GM10266 (cell line): ENCODE results near the gene CDH23.

Experiments used
- DNase-seq: peaks from one replicate; pipeline ENCODE4 v3.0.0; 2012; ENCODE audit errors: extremely low spot score
- TF ChIP-seq, protein P1 (sequence below): IDR thresholded peaks from 2 replicates; pipeline ENCODE4 v1.5.1; 2012; ENCODE audit warnings: mild to moderate bottlenecking, low read depth; ENCODE audit not compliant: control insufficient read depth, insufficient read depth; ENCODE audit errors: missing control alignments

The CDH23 gene

DNA sequence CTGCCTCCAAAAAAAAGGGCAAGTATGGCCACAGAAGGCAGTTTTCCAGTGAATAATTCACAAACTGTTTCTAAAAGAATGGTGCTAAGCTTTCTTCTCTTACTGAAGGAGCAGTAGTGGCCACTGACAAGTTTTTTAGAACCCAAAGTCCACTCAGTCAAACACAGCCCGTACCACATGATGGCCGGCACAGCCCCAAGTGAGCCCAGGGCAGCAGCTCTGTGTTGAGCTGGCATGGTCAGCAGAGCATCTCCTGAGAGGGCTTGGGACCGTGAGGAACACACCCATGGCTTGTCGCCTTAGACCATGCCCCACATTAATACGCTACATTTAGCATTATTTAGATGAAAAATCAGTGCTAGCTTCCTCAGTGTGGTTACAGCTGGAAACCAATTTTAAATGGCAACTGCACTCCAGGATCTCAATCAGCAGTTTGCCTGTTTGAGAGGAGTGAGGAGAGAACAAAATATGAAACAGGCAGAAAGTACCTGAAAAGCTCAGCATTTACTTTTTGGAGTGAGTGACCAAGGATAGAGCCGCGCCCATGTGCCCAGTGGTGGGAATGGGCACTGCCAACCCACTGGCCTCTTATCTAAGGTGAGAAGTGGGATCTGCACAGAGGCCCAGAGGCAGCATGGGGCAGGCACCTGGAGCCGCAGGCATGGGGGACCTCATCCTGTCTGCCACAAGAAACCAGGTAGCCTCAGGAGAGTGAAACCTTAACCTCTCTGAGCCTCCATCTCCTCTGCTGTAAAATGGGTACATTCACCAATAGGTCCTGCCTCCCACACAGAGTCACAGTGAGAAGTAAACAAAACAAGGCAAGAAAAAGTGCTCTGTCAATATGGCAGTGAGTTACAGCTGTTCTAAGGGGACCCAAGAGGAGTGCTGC is 437.0 kb downstream of the CDH23 start:
- no peak for DNase-seq
- TF ChIP-seq, protein P1, sequence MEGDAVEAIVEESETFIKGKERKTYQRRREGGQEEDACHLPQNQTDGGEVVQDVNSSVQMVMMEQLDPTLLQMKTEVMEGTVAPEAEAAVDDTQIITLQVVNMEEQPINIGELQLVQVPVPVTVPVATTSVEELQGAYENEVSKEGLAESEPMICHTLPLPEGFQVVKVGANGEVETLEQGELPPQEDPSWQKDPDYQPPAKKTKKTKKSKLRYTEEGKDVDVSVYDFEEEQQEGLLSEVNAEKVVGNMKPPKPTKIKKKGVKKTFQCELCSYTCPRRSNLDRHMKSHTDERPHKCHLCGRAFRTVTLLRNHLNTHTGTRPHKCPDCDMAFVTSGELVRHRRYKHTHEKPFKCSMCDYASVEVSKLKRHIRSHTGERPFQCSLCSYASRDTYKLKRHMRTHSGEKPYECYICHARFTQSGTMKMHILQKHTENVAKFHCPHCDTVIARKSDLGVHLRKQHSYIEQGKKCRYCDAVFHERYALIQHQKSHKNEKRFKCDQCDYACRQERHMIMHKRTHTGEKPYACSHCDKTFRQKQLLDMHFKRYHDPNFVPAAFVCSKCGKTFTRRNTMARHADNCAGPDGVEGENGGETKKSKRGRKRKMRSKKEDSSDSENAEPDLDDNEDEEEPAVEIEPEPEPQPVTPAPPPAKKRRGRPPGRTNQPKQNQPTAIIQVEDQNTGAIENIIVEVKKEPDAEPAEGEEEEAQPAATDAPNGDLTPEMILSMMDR, result no peak

- DNase-seq, result no peak
Measured at GRCh38 chr10:71834343-71834674, 437.6 kb downstream of the CDH23 start.

GRCh38 chr10:71835671-71836595 is 439.2 kb downstream of the CDH23 start:
- TF ChIP-seq, protein P1, result no peak
- peak; percentile 89 for DNase-seq

More at GRCh38 chr10:71834343-71834674, 437.6 kb downstream of the CDH23 start:
- TF ChIP-seq, protein P1, result no peak

DNA sequence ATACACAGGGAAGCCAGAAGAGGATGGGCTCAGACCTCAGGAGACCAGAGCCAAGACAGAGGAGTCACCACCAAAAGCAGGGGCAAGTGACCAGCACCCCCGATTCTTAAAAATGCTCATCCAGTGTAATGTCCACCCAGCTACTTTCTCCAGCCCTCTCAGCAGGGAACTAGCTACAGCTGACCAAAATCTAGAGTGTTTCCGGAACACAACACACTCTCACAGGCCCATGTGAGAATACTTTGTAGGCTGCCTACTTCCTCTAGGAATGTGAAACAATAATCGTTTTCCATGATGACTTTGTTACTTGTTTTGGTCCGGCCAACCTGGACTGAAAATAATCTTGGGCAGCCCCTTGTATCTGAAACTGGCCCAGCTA is 439.9 kb downstream of the CDH23 start:
- no peak for DNase-seq
- TF ChIP-seq, protein P1, result no peak

GRCh38 chr10:71837098-71837827 is 440.5 kb downstream of the CDH23 start:
- TF ChIP-seq, protein P1, result peak; percentile 55
- DNase-seq, result no peak

DNA sequence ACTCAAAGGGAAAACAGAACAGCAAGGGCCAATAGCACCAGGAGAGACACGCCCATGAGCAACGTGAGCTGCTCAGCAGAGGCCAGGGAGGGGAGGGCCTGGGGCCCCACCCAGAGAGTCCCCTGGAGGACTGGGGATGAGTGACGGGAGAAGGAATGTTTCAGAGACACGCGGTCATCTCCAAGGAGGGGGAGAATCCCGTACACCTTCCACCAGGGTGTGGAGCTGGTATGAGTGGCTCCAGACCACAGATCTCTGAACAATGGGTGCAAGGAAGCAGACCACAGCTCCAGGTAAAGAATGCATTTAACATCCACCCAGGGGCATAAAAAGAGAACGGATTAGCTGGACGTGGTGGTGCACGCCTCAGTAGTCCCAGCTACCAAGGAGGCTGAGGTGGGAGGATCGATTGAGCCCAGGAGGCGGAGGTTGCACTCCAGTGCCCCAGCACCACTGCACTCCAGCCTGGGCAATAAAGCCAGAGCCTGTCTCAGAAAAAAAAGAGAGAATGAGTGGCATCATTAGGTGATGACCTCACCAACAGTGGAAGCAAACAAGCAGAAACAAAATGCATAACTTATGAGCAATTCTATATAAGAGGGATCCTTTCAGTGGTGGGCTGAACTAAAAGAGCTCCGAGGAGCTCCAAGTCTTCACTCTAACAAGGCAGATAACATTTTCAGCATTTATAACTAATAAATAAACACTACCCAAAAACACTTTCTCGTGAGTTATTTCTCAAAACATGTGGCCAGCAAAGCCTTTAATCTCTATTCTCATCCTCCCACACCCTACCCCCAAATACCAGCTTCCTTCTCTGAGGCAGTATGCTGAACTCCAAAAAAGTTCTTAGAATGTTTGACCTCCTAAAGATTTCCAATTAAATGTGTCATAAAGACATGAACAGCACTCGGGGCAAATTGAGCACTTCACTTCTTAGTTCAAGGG is 441.8 kb downstream of the CDH23 start:
- TF ChIP-seq, protein P1, result no peak
- DNase-seq, result no peak
